Ovary (tissue), 3 donors: ENCODE data around the gene TNK2.

Experiments used
- CTCF ChIP-seq, 3 donors: fragments of 450-650 bp in 2 of 3; fragments of 200-600 bp in 1 of 3; IDR thresholded peaks; one replicate each; pipeline versions ENCODE4 v1.5.1 to v1.8.0; 2016 to 2022; ENCODE audit warnings: antibody characterized with exemption in 3 of 3, mild to moderate bottlenecking in 1 of 3
- POLR2A ChIP-seq: fragments of 450-650 bp; IDR thresholded peaks from one replicate; pipeline ENCODE4 v1.6.1; 2017; ENCODE audit warnings: antibody characterized with exemption, mild to moderate bottlenecking, moderate library complexity
- donor health status: DM: no; HTN: no; CAD: no.

GRCh38 chr3:195900436-195901355 lies 7.7 kb downstream of the TNK2 start:
- TF ChIP-seq CTCF (IDR thresholded peaks at IDR 0.05) (no peak), POLR2A (no peak)
